Upper lobe of left lung (tissue), 4 donors: Measurements from ENCODE around the gene PXDN.

Experiments
- EP300 ChIP-seq, 4 donors: sonication (generic); formaldehyde crosslinking; IDR thresholded peaks; one replicate each; pipeline ENCODE4 v1.5.1; 2017; ENCODE audit warnings: antibody characterized with exemption in 4 of 4, control low read depth in 2 of 4
- POLR2A ChIP-seq, 4 donors: fragments of 450-650 bp; IDR thresholded peaks; one replicate each; pipeline ENCODE4 v1.5.1; 2016 to 2017; ENCODE audit warnings: antibody characterized with exemption in 4 of 4, mild to moderate bottlenecking in 2 of 4
- POLR2AphosphoS5 ChIP-seq, 2 donors: sonication (generic); formaldehyde crosslinking; IDR thresholded peaks; one replicate each; pipeline ENCODE4 v1.5.1; 2017; ENCODE audit warnings: antibody characterized with exemption in 2 of 2
- TF ChIP-seq, protein P1 (sequence below), 6 experiments: fragments of 450-650 bp in 4 of 6; fragments of 200-600 bp in 2 of 6; sonication (generic) in 2 of 6; IDR thresholded peaks; one replicate each; pipeline ENCODE4 v1.5.1; 2016 to 2019; ENCODE audit warnings: antibody characterized with exemption in 6 of 6

DNA sequence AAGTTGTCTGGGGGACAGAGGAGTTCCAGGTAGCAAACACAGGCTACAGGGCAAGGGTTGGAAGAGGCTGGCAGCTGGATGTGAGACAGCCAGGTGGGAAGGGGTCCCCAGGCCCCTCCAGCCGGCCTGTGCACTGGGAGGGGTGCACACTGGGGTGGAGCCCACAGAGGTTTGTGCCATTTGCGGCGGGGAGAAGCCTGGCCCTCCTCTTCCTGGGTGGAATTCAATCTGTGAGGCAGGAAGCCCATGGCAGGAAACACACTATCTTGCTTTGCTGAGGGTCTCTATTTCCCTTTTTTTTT lies 63.3 kb downstream of the PXDN start:
- TF ChIP-seq, protein P1, sequence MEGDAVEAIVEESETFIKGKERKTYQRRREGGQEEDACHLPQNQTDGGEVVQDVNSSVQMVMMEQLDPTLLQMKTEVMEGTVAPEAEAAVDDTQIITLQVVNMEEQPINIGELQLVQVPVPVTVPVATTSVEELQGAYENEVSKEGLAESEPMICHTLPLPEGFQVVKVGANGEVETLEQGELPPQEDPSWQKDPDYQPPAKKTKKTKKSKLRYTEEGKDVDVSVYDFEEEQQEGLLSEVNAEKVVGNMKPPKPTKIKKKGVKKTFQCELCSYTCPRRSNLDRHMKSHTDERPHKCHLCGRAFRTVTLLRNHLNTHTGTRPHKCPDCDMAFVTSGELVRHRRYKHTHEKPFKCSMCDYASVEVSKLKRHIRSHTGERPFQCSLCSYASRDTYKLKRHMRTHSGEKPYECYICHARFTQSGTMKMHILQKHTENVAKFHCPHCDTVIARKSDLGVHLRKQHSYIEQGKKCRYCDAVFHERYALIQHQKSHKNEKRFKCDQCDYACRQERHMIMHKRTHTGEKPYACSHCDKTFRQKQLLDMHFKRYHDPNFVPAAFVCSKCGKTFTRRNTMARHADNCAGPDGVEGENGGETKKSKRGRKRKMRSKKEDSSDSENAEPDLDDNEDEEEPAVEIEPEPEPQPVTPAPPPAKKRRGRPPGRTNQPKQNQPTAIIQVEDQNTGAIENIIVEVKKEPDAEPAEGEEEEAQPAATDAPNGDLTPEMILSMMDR (IDR thresholded peaks at IDR 0.05): no peak
- TF ChIP-seq POLR2A (IDR thresholded peaks at IDR 0.05) (no peak), POLR2AphosphoS5 (IDR thresholded peaks at IDR 0.05) (no peak), EP300 (IDR thresholded peaks at IDR 0.05) (no peak)
